ENCODE results near the gene DNAJB14.

The DNAJB14 gene

DNA sequence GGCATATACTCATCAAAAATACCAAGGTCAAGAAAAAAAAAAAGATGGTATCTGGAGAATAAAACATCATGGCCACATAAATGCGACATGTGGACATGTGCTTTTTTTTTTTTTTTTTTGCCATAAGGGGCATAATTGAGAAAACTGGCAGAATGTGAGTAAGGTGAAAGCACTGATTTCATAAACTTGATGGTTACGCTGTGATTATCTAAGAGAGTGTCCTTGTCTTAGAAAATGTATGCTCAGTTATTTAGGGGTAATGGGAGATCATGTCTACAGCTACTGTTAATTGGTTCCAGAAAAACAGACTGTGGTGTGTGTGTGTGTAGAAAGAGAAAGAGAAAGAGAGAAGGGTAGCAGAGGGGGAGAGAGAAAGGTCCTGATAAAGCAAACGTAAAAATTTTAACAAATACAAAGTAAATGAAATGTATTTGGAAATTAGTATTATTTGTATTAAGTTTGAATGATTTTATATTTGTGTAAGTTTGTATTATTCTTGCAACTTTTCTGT, 8.1 kb downstream of the DNAJB14 start:
- peaks cover 9% of the 10 kb centered on the region for H3K9me3 ChIP-seq (ENCODE audit: low read length)
- no peaks in the 10 kb centered on the region for H3K4me1 ChIP-seq (ENCODE audit: insufficient read depth, low read length)
- H3K9ac ChIP-seq (ENCODE audit: low read length): no peak overlapping the region
- no peaks in the 10 kb centered on the region for H3K36me3 ChIP-seq (ENCODE audit: insufficient read depth, low read length)
- H3K27me3 ChIP-seq (ENCODE audit: control insufficient read depth in 1 of 2, insufficient read depth in 2 of 2, low read length in 2 of 2): no peaks in the 10 kb centered on the region
- no peak overlapping the region for H3K4me3 ChIP-seq (ENCODE audit: low read depth in 1 of 2, low read length in 2 of 2)
- H3K27ac ChIP-seq (ENCODE audit: low read depth, low read length): no peak overlapping the region

DNA sequence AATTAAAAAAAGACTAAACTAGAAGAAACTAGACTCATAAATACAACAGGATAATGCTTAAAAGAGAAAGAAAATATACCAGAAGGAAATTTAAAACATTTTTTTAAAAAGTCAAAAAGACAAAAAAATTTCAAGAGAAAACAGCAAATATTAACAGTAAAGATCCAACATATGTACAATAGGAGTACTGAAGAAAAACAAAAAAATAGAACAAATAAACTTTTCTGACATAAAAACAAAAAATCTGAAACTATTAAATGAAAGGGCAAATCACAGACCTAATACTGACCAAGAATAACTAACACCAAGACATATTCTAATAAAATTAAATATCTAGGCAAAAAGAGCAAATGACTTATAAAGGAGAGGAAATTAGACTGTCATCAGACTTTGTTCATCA, 11.5 kb downstream of the DNAJB14 start:
- Histone ChIP-seq H3K9ac (ENCODE audit: low read length) (no peak overlapping the region), H3K27me3 (ENCODE audit: control insufficient read depth in 1 of 2, insufficient read depth in 2 of 2, low read length in 2 of 2) (no peaks in the 10 kb centered on the region), H3K4me1 (ENCODE audit: insufficient read depth, low read length) (no peaks in the 10 kb centered on the region), H3K4me3 (ENCODE audit: low read depth in 1 of 2, low read length in 2 of 2) (no peak overlapping the region), H3K36me3 (ENCODE audit: insufficient read depth, low read length) (no peaks in the 10 kb centered on the region), H3K27ac (ENCODE audit: low read depth, low read length) (no peak overlapping the region), H3K9me3 (ENCODE audit: low read length) (peaks cover 9% of the 10 kb centered on the region)

DNA sequence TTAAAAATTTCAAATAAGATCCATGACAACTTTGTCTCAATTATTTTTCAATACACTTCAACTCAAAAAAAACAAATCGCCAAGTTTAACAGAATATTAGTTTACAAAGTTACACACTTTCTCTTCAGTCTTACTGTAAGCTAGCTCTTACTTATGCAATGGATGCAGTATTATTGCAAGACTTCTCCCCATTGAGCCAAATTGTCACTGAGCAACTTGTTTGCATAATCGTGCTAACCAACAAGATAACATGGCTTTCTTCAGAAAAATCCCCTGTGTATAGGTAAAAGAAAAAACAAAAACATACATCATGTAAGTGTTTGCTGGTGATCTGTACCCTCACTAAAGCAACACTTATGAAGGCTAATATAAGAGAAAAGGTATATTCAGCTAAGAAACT, 18.9 kb downstream of the DNAJB14 start:
- Histone ChIP-seq H3K4me1 (ENCODE audit: insufficient read depth, low read length) (no peaks in the 10 kb centered on the region), H3K4me3 (ENCODE audit: low read depth in 1 of 2, low read length in 2 of 2) (no peak overlapping the region), H3K27me3 (ENCODE audit: control insufficient read depth in 1 of 2, insufficient read depth in 2 of 2, low read length in 2 of 2) (no peaks in the 10 kb centered on the region), H3K9me3 (ENCODE audit: low read length) (no peaks in the 10 kb centered on the region), H3K36me3 (ENCODE audit: insufficient read depth, low read length) (peaks cover 3% of the 10 kb centered on the region), H3K9ac (ENCODE audit: low read length) (no peak overlapping the region), H3K27ac (ENCODE audit: low read depth, low read length) (no peak overlapping the region)

DNA sequence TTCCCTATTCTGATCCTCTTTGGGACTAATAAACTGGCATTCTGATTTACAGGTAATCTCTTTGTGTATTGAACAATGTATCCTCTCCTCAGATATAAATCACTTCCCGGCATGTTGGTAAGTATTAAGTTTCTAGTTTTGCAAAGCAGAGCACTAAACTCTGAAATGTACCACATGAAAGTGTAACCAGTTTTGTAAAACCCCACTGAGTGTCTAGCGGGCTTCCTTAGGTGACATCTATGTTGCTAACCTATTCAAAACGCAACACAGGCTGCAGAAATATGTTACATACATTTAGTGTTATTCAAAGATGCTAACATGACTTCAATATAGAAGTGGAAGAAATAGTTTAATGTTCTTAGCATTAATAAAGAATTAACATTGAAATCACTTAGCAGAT, 25.2 kb downstream of the DNAJB14 start:
- Histone ChIP-seq H3K36me3 (ENCODE audit: insufficient read depth, low read length) (peaks cover 6% of the 10 kb centered on the region), H3K4me1 (ENCODE audit: insufficient read depth, low read length) (no peaks in the 10 kb centered on the region), H3K27me3 (ENCODE audit: control insufficient read depth in 1 of 2, insufficient read depth in 2 of 2, low read length in 2 of 2) (no peaks in the 10 kb centered on the region), H3K4me3 (ENCODE audit: low read depth in 1 of 2, low read length in 2 of 2) (no peak overlapping the region), H3K27ac (ENCODE audit: low read depth, low read length) (no peak overlapping the region), H3K9ac (ENCODE audit: low read length) (no peak overlapping the region), H3K9me3 (ENCODE audit: low read length) (no peaks in the 10 kb centered on the region)

DNA sequence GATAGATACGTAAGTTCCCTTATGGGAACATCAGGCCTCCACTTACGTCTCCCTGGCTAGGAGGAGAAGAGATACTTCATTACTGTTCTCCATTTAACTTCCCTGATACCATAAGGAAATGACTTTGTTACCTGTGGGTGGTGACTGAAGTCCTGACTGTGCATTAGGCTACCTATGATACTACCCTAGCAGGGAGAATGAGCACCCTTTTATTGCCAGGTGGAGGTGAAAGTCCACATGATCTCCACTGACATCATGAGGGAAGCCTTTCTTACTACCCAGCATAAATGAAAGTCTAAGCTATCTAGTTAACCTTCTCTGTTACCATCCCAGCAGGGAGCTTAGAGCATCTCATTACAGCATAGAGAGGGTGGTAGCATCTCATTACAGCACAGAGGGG, 27.8 kb downstream of the DNAJB14 start:
- no peaks in the 10 kb centered on the region for H3K9me3 ChIP-seq (ENCODE audit: low read length)
- H3K4me3 ChIP-seq (ENCODE audit: low read depth in 1 of 2, low read length in 2 of 2): no peak overlapping the region
- no peaks in the 10 kb centered on the region for H3K27me3 ChIP-seq (ENCODE audit: control insufficient read depth in 1 of 2, insufficient read depth in 2 of 2, low read length in 2 of 2)
- H3K4me1 ChIP-seq (ENCODE audit: insufficient read depth, low read length): no peaks in the 10 kb centered on the region
- peaks cover 6% of the 10 kb centered on the region for H3K36me3 ChIP-seq (ENCODE audit: insufficient read depth, low read length)
- H3K9ac ChIP-seq (ENCODE audit: low read length): no peak overlapping the region
- no peak overlapping the region for H3K27ac ChIP-seq (ENCODE audit: low read depth, low read length)

- H3K27me3 ChIP-seq (ENCODE audit: control insufficient read depth in 1 of 2, insufficient read depth in 2 of 2, low read length in 2 of 2): no peaks in the 10 kb centered on the region
- H3K4me3 ChIP-seq (ENCODE audit: low read depth in 1 of 2, low read length in 2 of 2): no peak overlapping the region
- H3K9me3 ChIP-seq (ENCODE audit: low read length): no peaks in the 10 kb centered on the region
- H3K4me1 ChIP-seq (ENCODE audit: insufficient read depth, low read length): no peaks in the 10 kb centered on the region
- H3K27ac ChIP-seq (ENCODE audit: low read depth, low read length): no peak overlapping the region
- no peak overlapping the region for H3K9ac ChIP-seq (ENCODE audit: low read length)
- H3K36me3 ChIP-seq (ENCODE audit: insufficient read depth, low read length): peaks cover 6% of the 10 kb centered on the region
Observed at GRCh38 chr4:99917575-99917974, 28.8 kb downstream of the DNAJB14 start.

DNA sequence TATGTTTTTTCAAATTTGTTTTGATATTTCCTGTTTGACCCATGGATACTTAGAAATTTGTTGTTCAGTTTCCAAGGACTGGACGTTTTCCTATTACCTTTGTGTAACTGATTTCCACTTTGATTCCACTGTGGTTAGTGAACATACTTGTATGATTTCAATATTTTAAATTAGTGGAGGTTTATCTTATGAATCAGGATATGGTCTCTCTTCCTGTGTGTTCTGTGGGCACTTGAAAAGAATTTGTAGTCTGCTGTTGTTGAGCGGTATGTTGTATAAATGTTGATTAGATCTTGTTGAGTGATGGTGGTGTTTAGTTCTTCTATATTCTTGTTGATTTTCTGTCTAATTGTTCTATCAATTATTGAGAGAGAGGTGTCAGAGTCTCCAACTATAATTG, 31.0 kb downstream of the DNAJB14 start:
- no peak overlapping the region for H3K27ac ChIP-seq (ENCODE audit: low read depth, low read length)
- no peak overlapping the region for H3K4me3 ChIP-seq (ENCODE audit: low read depth in 1 of 2, low read length in 2 of 2)
- no peaks in the 10 kb centered on the region for H3K9me3 ChIP-seq (ENCODE audit: low read length)
- no peaks in the 10 kb centered on the region for H3K27me3 ChIP-seq (ENCODE audit: control insufficient read depth in 1 of 2, insufficient read depth in 2 of 2, low read length in 2 of 2)
- no peaks in the 10 kb centered on the region for H3K4me1 ChIP-seq (ENCODE audit: insufficient read depth, low read length)
- H3K36me3 ChIP-seq (ENCODE audit: insufficient read depth, low read length): peaks cover 6% of the 10 kb centered on the region
- H3K9ac ChIP-seq (ENCODE audit: low read length): no peak overlapping the region

DNA sequence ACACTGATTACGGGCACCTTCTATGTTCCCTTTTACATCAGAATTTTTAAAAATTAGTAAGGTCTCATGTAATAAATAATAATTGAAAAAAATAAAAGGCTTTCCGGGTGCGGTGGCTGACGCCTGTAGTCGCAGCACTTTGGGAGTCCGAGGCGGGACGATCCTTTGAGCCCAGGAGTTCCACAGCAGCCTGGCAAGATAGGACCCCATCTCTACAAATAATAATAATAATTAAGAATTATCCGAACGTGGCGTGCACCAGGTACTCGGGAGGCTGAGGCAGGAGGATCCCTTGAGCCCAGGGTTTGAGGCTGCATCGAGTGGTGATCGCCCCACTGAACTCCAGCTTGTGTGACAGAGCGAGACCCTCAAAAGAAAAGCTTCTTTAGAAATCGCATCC, 51.4 kb downstream of the DNAJB14 start:
- Histone ChIP-seq H3K27ac (ENCODE audit: low read depth, low read length) (peak overlapping the region; percentile 47), H3K36me3 (ENCODE audit: insufficient read depth, low read length) (no peaks in the 10 kb centered on the region), H3K4me3 (ENCODE audit: low read depth in 1 of 2, low read length in 2 of 2) (peak overlapping the region; percentile 34 to 81), H3K9ac (ENCODE audit: low read length) (no peak overlapping the region), H3K4me1 (ENCODE audit: insufficient read depth, low read length) (peaks cover 15% of the 10 kb centered on the region), H3K9me3 (ENCODE audit: low read length) (no peaks in the 10 kb centered on the region), H3K27me3 (ENCODE audit: control insufficient read depth in 1 of 2, insufficient read depth in 2 of 2, low read length in 2 of 2) (no peaks in the 10 kb centered on the region)

DNA sequence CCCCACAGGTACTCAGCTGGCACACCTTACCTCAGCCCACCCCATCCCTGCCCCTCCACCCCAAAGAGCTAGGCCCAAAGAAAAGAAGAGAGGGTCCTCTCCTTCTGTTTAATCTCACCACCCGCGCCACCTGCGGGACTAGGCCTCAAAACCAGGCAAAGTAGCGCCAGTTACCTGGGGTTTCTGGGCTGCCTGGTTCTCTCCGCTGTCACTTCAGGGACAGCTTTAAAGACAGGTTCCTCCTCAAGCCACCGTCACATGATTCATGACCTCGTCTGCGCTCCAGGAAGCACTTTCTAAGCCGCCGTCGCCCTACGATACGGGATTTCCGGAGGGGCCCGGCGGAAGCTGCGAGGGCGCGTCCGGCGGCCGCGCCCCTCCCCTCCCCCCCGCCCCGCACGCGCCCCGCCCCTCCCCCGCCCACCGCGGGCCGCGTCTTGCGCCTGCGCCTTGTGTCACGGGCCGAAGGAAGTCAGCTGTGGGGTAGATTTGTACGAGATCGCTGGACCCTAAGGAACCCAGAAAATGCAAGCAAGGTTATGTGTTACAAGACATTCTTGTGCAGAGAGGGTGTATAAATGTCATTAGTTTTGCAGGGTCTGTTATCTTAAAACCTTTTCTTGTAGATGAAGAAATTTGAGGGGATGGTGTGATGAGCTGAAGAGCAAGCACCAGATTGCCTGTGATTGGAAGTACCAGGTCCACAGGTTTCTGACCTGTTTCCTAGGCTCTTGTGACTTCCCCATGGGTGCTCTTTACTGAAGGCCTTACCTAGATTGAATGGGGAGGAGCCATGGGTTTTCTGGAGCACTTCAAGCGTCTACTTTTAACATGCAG, 52.0 kb downstream of the DNAJB14 start, which contains the start of gene LAMTOR3:
Gene LAMTOR3 (minus strand): TSS at position 267 of the 837 bp plus-strand sequence. CDS start 464 bp downstream, outside the sequence.
- Histone ChIP-seq H3K36me3 (ENCODE audit: insufficient read depth, low read length) (peaks cover 3% of the 10 kb centered on the region), H3K4me3 (ENCODE audit: low read depth in 1 of 2, low read length in 2 of 2) (peak within 1 kb of the TSS; percentile 79 to 91), H3K4me1 (ENCODE audit: insufficient read depth, low read length) (peaks cover 15% of the 10 kb centered on the region), H3K9ac (ENCODE audit: low read length) (peak within 1 kb of the TSS; percentile 99), H3K9me3 (ENCODE audit: low read length) (no peaks in the 10 kb centered on the region), H3K27ac (ENCODE audit: low read depth, low read length) (peak within 1 kb of the TSS; percentile 70), H3K27me3 (ENCODE audit: control insufficient read depth in 1 of 2, insufficient read depth in 2 of 2, low read length in 2 of 2) (no peaks in the 10 kb centered on the region)

- Histone ChIP-seq H3K36me3 (ENCODE audit: insufficient read depth, low read length) (peaks cover 4% of the 10 kb centered on the region), H3K27ac (ENCODE audit: low read depth, low read length) (peak overlapping the region; percentile 70), H3K4me3 (ENCODE audit: low read depth in 1 of 2, low read length in 2 of 2) (peak overlapping the region; percentile 79 to 91), H3K4me1 (ENCODE audit: insufficient read depth, low read length) (peaks cover 15% of the 10 kb centered on the region), H3K9me3 (ENCODE audit: low read length) (no peaks in the 10 kb centered on the region), H3K9ac (ENCODE audit: low read length) (peak overlapping the region; percentile 99), H3K27me3 (ENCODE audit: control insufficient read depth in 1 of 2, insufficient read depth in 2 of 2, low read length in 2 of 2) (no peaks in the 10 kb centered on the region)
Observed at GRCh38 chr4:99893839-99894160, 52.6 kb downstream of the DNAJB14 start.

GRCh38 chr4:99893029-99893428, 53.4 kb downstream of the DNAJB14 start:
- Histone ChIP-seq H3K9ac (ENCODE audit: low read length) (no peak overlapping the region), H3K27ac (ENCODE audit: low read depth, low read length) (no peak overlapping the region), H3K9me3 (ENCODE audit: low read length) (no peaks in the 10 kb centered on the region), H3K36me3 (ENCODE audit: insufficient read depth, low read length) (peaks cover 4% of the 10 kb centered on the region), H3K4me3 (ENCODE audit: low read depth in 1 of 2, low read length in 2 of 2) (peak overlapping the region; percentile 79 to 91), H3K27me3 (ENCODE audit: control insufficient read depth in 1 of 2, insufficient read depth in 2 of 2, low read length in 2 of 2) (no peaks in the 10 kb centered on the region), H3K4me1 (ENCODE audit: insufficient read depth, low read length) (peaks cover 19% of the 10 kb centered on the region)

GRCh38 chr4:99891351-99891750, 55.1 kb downstream of the DNAJB14 start:
- no peak overlapping the region for H3K4me3 ChIP-seq (ENCODE audit: low read depth in 1 of 2, low read length in 2 of 2)
- no peak overlapping the region for H3K9ac ChIP-seq (ENCODE audit: low read length)
- H3K4me1 ChIP-seq (ENCODE audit: insufficient read depth, low read length): peaks cover 24% of the 10 kb centered on the region
- no peak overlapping the region for H3K27ac ChIP-seq (ENCODE audit: low read depth, low read length)
- H3K36me3 ChIP-seq (ENCODE audit: insufficient read depth, low read length): peaks cover 9% of the 10 kb centered on the region
- H3K27me3 ChIP-seq (ENCODE audit: control insufficient read depth in 1 of 2, insufficient read depth in 2 of 2, low read length in 2 of 2): no peaks in the 10 kb centered on the region
- no peaks in the 10 kb centered on the region for H3K9me3 ChIP-seq (ENCODE audit: low read length)

Measured in muscle layer of colon (tissue), 2 donors.